Hypothalamus (tissue), 51 donors: ENCODE data around the gene KDELR3.

Source experiments
- DNase-seq, 51 donors: peaks; one replicate each; lab custom pipeline; 2025; lab: John Stamatoyannopoulos, UW

Gene KDELR3

GRCh38 chr22:38505541-38506117 lies 37.7 kb downstream of the KDELR3 start:
- DNase-seq, result peak in 50 of 51 donors; percentile 40 to 96 (median 74)

GRCh38 chr22:38506118-38506962 lies 38.4 kb downstream of the KDELR3 start, which contains the start of gene DDX17:
DDX17 (minus strand) TSS chr22:38506311.
- DNase-seq, result peak; percentile 68 to 98 (median 93)

GRCh38 chr22:38510416-38510970 lies 42.6 kb downstream of the KDELR3 start:
- DNase-seq, result no peak

GRCh38 chr22:38513063-38513462 lies 45.2 kb downstream of the KDELR3 start:
- no peak for DNase-seq

- DNase-seq, result no peak
Measured at GRCh38 chr22:38518620-38519019, 50.7 kb downstream of the KDELR3 start.

GRCh38 chr22:38519453-38520250 lies 51.8 kb downstream of the KDELR3 start:
- peak in 1 of 51 donors; percentile 42 for DNase-seq

GRCh38 chr22:38523029-38523428 lies 55.1 kb downstream of the KDELR3 start:
- DNase-seq, result no peak

GRCh38 chr22:38523479-38523878 lies 55.6 kb downstream of the KDELR3 start:
- DNase-seq, result no peak

GRCh38 chr22:38524429-38524828 lies 56.5 kb downstream of the KDELR3 start:
- no peak for DNase-seq

GRCh38 chr22:38531251-38531938 lies 63.5 kb downstream of the KDELR3 start:
- peak in 1 of 51 donors; percentile 39 for DNase-seq
